MCF 10A (cell line): Measurements from ENCODE around the gene CSF1. TPM values are rescaled to one million over a fixed set of nuclear protein-coding genes. Genes with fewer than 3 reads are reported as not detected.

ENCODE experiments used
- BruUV-seq: library from RNA; stranded (reverse); fragments of 400-500 nt; replicated peaks from 2 replicates; lab custom pipeline; 2021; lab: Mats Ljungman, UMichigan
- CTCF ChIA-PET: fragments of 300-600 bp; sonication (Branson Sonifier 250); formaldehyde crosslinking; extraction: SDS; loops from one replicate; lab custom pipeline; 2021; ENCODE audit warnings: antibody characterized with exemption, inconsistent platforms; lab: Yijun Ruan, JAX
- POLR2A ChIA-PET: fragments of 300-600, 350-650 bp; sonication (Branson Sonifier 250); formaldehyde crosslinking; extraction: SDS; loops from one replicate; lab custom pipeline; 2020; ENCODE audit warnings: antibody characterized with exemption, inconsistent platforms; lab: Yijun Ruan, JAX
- DNase-seq: peaks from one replicate; pipeline ENCODE4 v3.0.0-alpha.2; 2018; ENCODE audit not compliant: unreplicated experiment
- H3K27ac Mint-ChIP-seq: one replicate; pipeline ENCODE4 v1.8.0; 2022; ENCODE audit warnings: mild to moderate bottlenecking, low read depth, mixed read lengths; ENCODE audit not compliant: unreplicated experiment
- H3K27me3 Mint-ChIP-seq: one replicate; pipeline ENCODE4 v1.8.0; 2022; ENCODE audit warnings: mixed read lengths; ENCODE audit not compliant: insufficient read depth, unreplicated experiment
- H3K36me3 Mint-ChIP-seq: one replicate; pipeline ENCODE4 v1.8.0; 2022; ENCODE audit warnings: mild to moderate bottlenecking, moderate library complexity, mixed read lengths; ENCODE audit not compliant: insufficient read depth, unreplicated experiment
- H3K4me1 Mint-ChIP-seq: one replicate; pipeline ENCODE4 v1.8.0; 2022; ENCODE audit warnings: mixed read lengths; ENCODE audit not compliant: insufficient read depth, unreplicated experiment
- H3K4me3 Mint-ChIP-seq: one replicate; pipeline ENCODE4 v1.8.0; 2022; ENCODE audit warnings: mild to moderate bottlenecking, moderate library complexity, mixed read lengths; ENCODE audit not compliant: unreplicated experiment
- H3K9me3 Mint-ChIP-seq: one replicate; pipeline ENCODE4 v1.8.0; 2022; ENCODE audit warnings: mixed read lengths; ENCODE audit not compliant: unreplicated experiment
- intact Hi-C: fragments of 100-400 bp; cut with micrococcal nuclease; formaldehyde crosslinking; loops from 2 replicates; pipeline ENCODE4 v1.14.1; 2022
- total RNA-seq: library from RNA; stranded (reverse); gene quantifications from 2 replicates; pipeline ENCODE4 v1.2.3, GENCODE V29; 2022
- TF ChIP-seq, protein P1 (sequence below): fragments of 200-600 bp; IDR thresholded peaks from one replicate; pipeline ENCODE4 v1.8.0; 2022; ENCODE audit warnings: antibody characterized with exemption, mild to moderate bottlenecking; ENCODE audit not compliant: unreplicated experiment

The CSF1 gene
- total RNA-seq, 1 experiment from 2014 or later, result 6.3 TPM

DNA sequence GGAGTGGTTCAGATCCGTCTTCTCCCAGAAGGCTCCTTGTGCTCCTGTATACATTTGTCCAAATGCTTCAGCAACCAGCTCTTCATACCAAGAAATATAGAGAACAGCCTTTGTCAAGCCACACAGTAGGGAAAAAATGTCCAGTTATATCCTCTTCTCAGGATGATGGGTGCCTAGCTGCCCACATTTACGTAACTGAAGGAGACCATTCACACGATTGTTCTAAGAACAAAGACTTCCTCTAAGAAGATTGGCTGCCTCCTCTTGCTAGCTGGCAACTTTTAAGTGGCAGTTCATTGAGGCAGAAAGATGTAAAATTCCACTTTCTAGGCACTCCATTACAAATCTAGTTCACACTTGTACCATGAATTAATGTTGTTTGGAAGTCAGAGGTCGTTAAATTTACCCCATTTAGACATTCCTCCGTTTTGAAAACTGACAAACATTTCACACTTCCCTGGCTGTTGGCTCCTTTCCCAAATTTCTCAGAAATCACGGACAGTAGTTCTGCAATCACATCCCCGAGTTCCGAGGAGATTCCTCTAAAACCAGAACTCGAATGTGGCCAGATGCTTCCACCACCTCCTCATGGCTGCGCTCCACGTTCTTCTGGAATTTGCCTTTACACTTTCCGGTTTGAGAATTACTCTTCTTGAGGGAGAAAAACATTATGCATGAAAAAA lies 45.6 kb upstream of the CSF1 start:
- Mint-ChIP-seq H3K36me3 (no peaks in the 10 kb centered on the region), H3K9me3 (peaks cover 5% of the 10 kb centered on the region), H3K27me3 (peaks cover 5% of the 10 kb centered on the region), H3K27ac (no peak overlapping the region), H3K4me1 (no peaks in the 10 kb centered on the region), H3K4me3 (no peak overlapping the region)
- BruUV-seq, result no TSS peak
- CTCF ChIA-PET, result interaction anchor here (0.5 to 1.4 kb wide), 2 partner anchors 12 to 120 kb away, joined by 3 read pairs; partner anchors contain the start of gene AHCYL1
- intact Hi-C loops, result no loop called here
- TF ChIP-seq, protein P1, sequence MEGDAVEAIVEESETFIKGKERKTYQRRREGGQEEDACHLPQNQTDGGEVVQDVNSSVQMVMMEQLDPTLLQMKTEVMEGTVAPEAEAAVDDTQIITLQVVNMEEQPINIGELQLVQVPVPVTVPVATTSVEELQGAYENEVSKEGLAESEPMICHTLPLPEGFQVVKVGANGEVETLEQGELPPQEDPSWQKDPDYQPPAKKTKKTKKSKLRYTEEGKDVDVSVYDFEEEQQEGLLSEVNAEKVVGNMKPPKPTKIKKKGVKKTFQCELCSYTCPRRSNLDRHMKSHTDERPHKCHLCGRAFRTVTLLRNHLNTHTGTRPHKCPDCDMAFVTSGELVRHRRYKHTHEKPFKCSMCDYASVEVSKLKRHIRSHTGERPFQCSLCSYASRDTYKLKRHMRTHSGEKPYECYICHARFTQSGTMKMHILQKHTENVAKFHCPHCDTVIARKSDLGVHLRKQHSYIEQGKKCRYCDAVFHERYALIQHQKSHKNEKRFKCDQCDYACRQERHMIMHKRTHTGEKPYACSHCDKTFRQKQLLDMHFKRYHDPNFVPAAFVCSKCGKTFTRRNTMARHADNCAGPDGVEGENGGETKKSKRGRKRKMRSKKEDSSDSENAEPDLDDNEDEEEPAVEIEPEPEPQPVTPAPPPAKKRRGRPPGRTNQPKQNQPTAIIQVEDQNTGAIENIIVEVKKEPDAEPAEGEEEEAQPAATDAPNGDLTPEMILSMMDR, result no peak
- no peak for DNase-seq
- POLR2A ChIA-PET, result no interaction called here

DNA sequence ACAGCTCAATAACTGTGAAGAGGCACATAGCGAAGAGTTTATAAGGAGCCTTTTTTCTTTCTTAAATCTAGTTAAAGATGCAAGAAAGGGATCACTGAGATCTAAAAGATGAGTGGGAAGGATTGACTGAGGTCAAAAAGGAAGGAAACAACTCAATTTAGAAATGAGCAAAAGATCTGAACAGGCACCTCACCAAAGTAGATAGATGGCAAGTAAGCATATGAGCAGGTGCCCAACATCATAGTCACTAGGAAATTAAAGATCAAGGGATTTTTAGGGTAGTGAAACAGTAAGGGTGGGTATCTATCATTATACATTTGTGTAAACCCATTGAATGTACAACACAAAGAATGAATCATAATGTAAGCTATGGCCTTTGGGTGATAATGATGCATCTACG lies 44.6 kb upstream of the CSF1 start:
- intact Hi-C loops, result no loop called here
- Mint-ChIP-seq H3K4me3 (no peak overlapping the region), H3K36me3 (no peaks in the 10 kb centered on the region), H3K4me1 (no peaks in the 10 kb centered on the region), H3K9me3 (no peaks in the 10 kb centered on the region), H3K27ac (no peak overlapping the region), H3K27me3 (no peaks in the 10 kb centered on the region)
- ChIA-PET CTCF (interaction anchor here (0.6 to 0.9 kb wide), 2 partner anchors 27 to 113 kb away, joined by 3 to 4 read pairs; no protein-coding TSS in a partner anchor), POLR2A (interaction anchor here (0.6 kb wide), 1 partner anchor 118 kb away, joined by 3 read pairs; the partner anchor contains the start of gene AHCYL1)
- DNase-seq, result no peak
- BruUV-seq, result no TSS peak
- TF ChIP-seq, protein P1, result no peak

DNA sequence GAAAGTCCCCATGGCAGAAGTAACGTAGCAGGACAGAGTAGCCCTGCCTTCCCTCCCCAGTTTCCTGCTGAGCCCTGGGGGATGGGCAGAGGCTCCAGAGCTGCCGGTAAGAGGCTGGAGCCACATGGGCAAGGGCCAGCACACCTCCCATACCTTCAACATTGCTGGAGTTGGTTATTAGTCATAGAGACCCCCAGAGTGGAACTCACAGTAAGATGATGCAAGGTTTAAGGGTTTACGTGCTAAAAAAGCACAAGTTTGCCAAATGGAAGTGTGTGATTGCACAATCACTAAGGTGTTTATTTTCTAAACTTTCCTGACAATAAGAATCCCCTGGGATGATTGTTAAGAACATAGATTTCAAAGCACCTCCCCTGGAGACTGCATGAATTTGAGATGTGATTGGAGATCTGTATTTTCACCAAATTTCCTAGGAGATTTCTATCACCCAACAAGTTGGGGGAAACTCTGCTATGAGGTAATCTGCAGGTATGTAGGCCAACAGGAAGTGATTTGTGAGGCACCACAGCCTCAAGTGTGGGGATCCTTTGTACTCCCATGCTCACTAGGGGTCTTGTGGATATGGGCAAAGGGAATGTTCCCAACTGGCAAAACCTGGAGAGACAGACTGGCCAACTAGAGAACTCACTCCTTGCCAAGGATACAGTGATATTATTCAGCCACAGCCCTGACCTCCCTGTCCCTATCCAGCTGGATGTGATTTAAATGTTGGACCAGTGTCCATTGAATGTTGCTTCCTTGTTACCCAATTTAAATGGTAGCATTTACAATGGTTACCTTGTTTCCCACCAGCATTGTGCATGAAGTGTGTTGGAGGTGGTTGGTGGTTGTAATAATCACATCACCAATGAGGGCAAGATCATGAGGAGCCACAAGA lies 37.1 kb upstream of the CSF1 start:
- POLR2A ChIA-PET, result interaction anchor here (0.8 kb wide), 2 partner anchors 16 to 90 kb away, joined by 3 read pairs; no protein-coding TSS in a partner anchor
- Mint-ChIP-seq H3K27me3 (no peaks in the 10 kb centered on the region), H3K4me3 (no peak overlapping the region), H3K9me3 (no peaks in the 10 kb centered on the region), H3K36me3 (no peaks in the 10 kb centered on the region), H3K4me1 (peaks cover 41% of the 10 kb centered on the region), H3K27ac (no peak overlapping the region)
- CTCF ChIA-PET, result interaction anchor here (0.6 kb wide), 1 partner anchor 57 kb away, joined by 5 read pairs; no protein-coding TSS in a partner anchor
- intact Hi-C loops, result loop anchor here (10.0 kb wide), 1 partner anchor 111 kb away; the partner anchor contains the start of gene AHCYL1
- no TSS peak for BruUV-seq
- TF ChIP-seq, protein P1, result no peak
- peak; percentile 80 for DNase-seq
